Progenitor cell of endocrine pancreas (in vitro differentiated cells): ENCODE measurements around the gene CAPN7. TPM values are rescaled to one million over a fixed set of nuclear protein-coding genes. Genes with fewer than 3 reads are reported as not detected.

ENCODE experiments used
- DNase-seq: peaks from one replicate; pipeline ENCODE4 v3.0.0; 2021; ENCODE audit warnings: low spot score; ENCODE audit not compliant: unreplicated experiment
- H3K27ac Mint-ChIP-seq: 2 replicates; pipeline ENCODE4 v1.8.0; 2021; ENCODE audit warnings: mild to moderate bottlenecking, moderate library complexity, mixed read lengths
- H3K27me3 Mint-ChIP-seq: 2 replicates; pipeline ENCODE4 v1.8.0; 2021; ENCODE audit warnings: mixed read lengths
- H3K36me3 Mint-ChIP-seq: 2 replicates; pipeline ENCODE4 v1.8.0; 2022; ENCODE audit warnings: mixed read lengths; ENCODE audit not compliant: insufficient read depth
- H3K4me1 Mint-ChIP-seq: 2 replicates; pipeline ENCODE4 v1.8.0; 2021; ENCODE audit warnings: low read depth, mixed read lengths
- H3K4me3 Mint-ChIP-seq: 2 replicates; pipeline ENCODE4 v1.8.0; 2021; ENCODE audit warnings: low read depth, mild to moderate bottlenecking, moderate library complexity, mixed read lengths
- H3K9me3 Mint-ChIP-seq: 2 replicates; pipeline ENCODE4 v1.8.0; 2021; ENCODE audit warnings: low read depth, mixed read lengths
- CTCF ChIP-seq: fragments of 200-600 bp; sonication (generic); IDR thresholded peaks from one replicate; pipeline ENCODE4 v1.5.0; 2021; ENCODE audit warnings: antibody characterized with exemption, mild to moderate bottlenecking; ENCODE audit not compliant: unreplicated experiment
- total RNA-seq: library from RNA; stranded (reverse); gene quantifications from 2 replicates; pipeline ENCODE4 v1.2.1, GENCODE V29; 2021

Gene CAPN7
- total RNA-seq, 1 donor from 2014 or later, result 46.3 TPM

DNA sequence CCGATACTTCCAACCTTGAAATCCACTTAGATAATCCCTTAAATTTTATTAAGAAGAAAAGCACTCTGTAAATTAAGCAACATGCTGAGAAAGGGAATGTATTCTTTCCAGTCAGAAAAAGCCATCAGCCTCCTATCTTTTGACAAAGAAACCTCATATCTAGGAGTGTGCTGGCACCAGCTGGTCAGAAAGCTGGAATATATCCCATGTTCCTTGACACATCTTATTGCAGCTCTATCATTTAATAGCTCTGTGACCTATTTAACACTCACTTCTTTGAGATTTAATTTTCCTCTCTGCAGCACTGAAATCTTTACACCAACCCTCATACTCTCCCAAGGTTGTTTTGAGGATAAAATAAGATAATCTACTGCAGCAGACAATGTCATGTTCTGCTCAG lies 30.4 kb upstream of the CAPN7 start:
- TF ChIP-seq CTCF, result no peak
- Mint-ChIP-seq H3K27me3 (peaks cover 62% of the 10 kb centered on the region), H3K4me1 (no peaks in the 10 kb centered on the region), H3K9me3 (no peaks in the 10 kb centered on the region), H3K4me3 (no peak overlapping the region), H3K27ac (no peak overlapping the region), H3K36me3 (no peaks in the 10 kb centered on the region)
- no peak for DNase-seq

DNA sequence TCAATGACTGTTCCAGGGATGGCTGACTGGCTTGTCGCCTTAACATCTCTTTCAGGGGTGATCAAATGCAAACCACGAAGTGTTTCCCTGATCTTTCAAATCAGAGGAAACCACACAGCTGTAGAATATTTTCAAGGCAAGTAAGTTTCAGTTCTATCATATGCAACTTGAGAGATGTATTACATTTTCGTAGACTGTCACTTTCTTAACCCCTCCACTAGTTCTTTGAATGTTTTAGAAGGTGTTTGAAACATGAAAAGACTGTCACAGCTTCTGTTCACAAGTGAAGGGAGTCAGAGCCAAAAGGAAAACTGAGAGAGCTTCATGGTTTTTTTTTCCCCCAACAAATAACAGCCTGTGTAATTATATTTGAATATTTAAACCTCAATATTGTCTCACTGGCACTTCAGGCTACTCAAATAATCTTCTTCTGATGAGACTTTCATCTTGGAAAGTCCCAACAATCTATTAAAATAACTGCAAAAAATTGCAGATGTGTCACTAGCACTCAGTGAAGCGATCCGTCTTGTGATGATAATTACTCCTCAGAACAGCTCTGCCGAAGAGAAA lies 25.9 kb upstream of the CAPN7 start:
- Mint-ChIP-seq H3K36me3 (no peaks in the 10 kb centered on the region), H3K4me3 (no peak overlapping the region), H3K9me3 (no peaks in the 10 kb centered on the region), H3K27me3 (peaks cover 40% of the 10 kb centered on the region), H3K27ac (no peak overlapping the region), H3K4me1 (no peaks in the 10 kb centered on the region)
- no peak for DNase-seq
- TF ChIP-seq CTCF, result no peak

DNA sequence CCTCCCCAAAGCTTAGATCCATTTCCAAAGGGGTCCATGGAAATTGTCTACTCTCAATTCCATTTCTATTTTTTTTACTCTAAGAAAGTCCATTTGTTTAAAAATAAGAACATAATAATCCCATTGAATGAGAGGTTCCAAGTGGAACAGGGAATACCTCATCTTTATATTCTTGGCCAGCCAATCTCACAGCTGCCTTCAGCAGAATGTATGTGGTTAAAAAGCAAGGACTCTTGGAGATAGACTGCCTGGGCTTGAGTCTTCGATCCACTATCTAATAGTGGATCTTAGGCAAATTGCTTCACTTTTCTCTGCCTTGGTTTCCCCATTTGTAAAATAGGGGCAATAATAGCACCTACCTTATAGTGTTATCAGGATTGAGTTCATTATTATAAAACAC lies 24.5 kb upstream of the CAPN7 start:
- Mint-ChIP-seq H3K4me3 (no peak overlapping the region), H3K4me1 (no peaks in the 10 kb centered on the region), H3K36me3 (no peaks in the 10 kb centered on the region), H3K27me3 (peaks cover 29% of the 10 kb centered on the region), H3K27ac (no peak overlapping the region), H3K9me3 (peaks cover 4% of the 10 kb centered on the region)
- TF ChIP-seq CTCF, result no peak
- DNase-seq, result no peak

DNA sequence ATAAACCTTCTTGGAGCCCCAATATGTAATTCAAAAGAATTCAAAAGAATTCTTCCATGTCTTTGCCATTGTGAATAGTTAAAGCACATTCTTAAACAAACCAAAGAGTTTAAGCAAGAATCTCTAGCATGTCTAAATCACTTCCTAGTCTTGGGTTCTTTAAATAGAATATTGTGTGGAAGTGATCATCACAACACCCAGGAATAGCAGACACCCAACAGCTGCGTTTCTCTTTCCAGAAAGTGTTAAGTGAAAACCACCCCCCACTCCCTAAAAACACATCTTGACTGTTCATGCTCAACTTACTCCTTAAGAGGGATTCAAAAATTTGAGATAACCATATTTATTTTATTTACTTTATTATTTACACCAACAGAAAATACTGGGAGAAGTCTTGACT lies 24.1 kb upstream of the CAPN7 start:
- TF ChIP-seq CTCF, result no peak
- no peaks in the 10 kb centered on the region for H3K36me3 Mint-ChIP-seq
- DNase-seq, result no peak
- no peak overlapping the region for H3K4me3 Mint-ChIP-seq
- H3K27ac Mint-ChIP-seq, result no peak overlapping the region
- peaks cover 29% of the 10 kb centered on the region for H3K27me3 Mint-ChIP-seq
- H3K9me3 Mint-ChIP-seq, result peaks cover 5% of the 10 kb centered on the region
- H3K4me1 Mint-ChIP-seq, result no peaks in the 10 kb centered on the region

- no peak overlapping the region for H3K4me3 Mint-ChIP-seq
- TF ChIP-seq CTCF, result no peak
- peaks cover 27% of the 10 kb centered on the region for H3K27me3 Mint-ChIP-seq
- no peak for DNase-seq
- H3K27ac Mint-ChIP-seq, result no peak overlapping the region
- peaks cover 5% of the 10 kb centered on the region for H3K9me3 Mint-ChIP-seq
- no peaks in the 10 kb centered on the region for H3K4me1 Mint-ChIP-seq
- H3K36me3 Mint-ChIP-seq, result no peaks in the 10 kb centered on the region
Measured at GRCh38 chr3:15183011-15183410, 23.0 kb upstream of the CAPN7 start.
